ENCODE results near the gene KIAA1958. TPM values are rescaled to one million over a fixed set of nuclear protein-coding genes. Genes with fewer than 3 reads are reported as not detected.

Gene KIAA1958
- total RNA-seq, 1 experiment from 2014 or later = 5.8 TPM

GRCh38 chr9:112659906-112660305 is 173.3 kb downstream of the KIAA1958 start:
- CTCF ChIA-PET = interaction anchor here (1.1 kb wide), 1 partner anchor 249 kb away, joined by 5 read pairs; no protein-coding TSS in a partner anchor
- POLR2A ChIA-PET = no interaction called here
- intact Hi-C loops (cut with micrococcal nuclease) = loop anchor here (10.0 kb wide), 1 partner anchor 285 kb away; no protein-coding TSS in a partner anchor
- H3K4me1 Mint-ChIP-seq (ENCODE audit: insufficient read depth, unreplicated experiment) = no peaks in the 10 kb centered on the region
- H3K27me3 Mint-ChIP-seq (ENCODE audit: insufficient read depth, unreplicated experiment) = no peaks in the 10 kb centered on the region
- DNase-seq (ENCODE audit: unreplicated experiment) = no peak
- H3K9me3 Mint-ChIP-seq (ENCODE audit: unreplicated experiment) = no peaks in the 10 kb centered on the region
- no peak overlapping the region for H3K27ac Mint-ChIP-seq (ENCODE audit: low read depth, unreplicated experiment)
- no TSS peak for BruUV-seq (replicated peaks)
- no peaks in the 10 kb centered on the region for H3K36me3 Mint-ChIP-seq (ENCODE audit: insufficient read depth, unreplicated experiment)
- TF ChIP-seq CTCF (IDR thresholded peaks at IDR 0.05; ENCODE audit: unreplicated experiment) = no peak
- H3K4me3 Mint-ChIP-seq (ENCODE audit: unreplicated experiment) = no peak overlapping the region

- Mint-ChIP-seq H3K9me3 (ENCODE audit: unreplicated experiment) (no peaks in the 10 kb centered on the region), H3K27me3 (ENCODE audit: insufficient read depth, unreplicated experiment) (no peaks in the 10 kb centered on the region), H3K4me3 (ENCODE audit: unreplicated experiment) (no peak overlapping the region), H3K27ac (ENCODE audit: low read depth, unreplicated experiment) (no peak overlapping the region), H3K36me3 (ENCODE audit: insufficient read depth, unreplicated experiment) (no peaks in the 10 kb centered on the region), H3K4me1 (ENCODE audit: insufficient read depth, unreplicated experiment) (no peaks in the 10 kb centered on the region)
- DNase-seq (ENCODE audit: unreplicated experiment) = no peak
- no TSS peak for BruUV-seq (replicated peaks)
- ChIA-PET POLR2A (interaction anchor here (0.6 to 1.8 kb wide), 4 partner anchors 9 to 284 kb away, joined by 3 to 7 read pairs (median 3); partner anchors contain the start of gene HSDL2), CTCF (interaction anchor here (0.5 to 2.0 kb wide), 6 partner anchors 19 to 377 kb away, joined by 3 to 6 read pairs (median 4); no protein-coding TSS in a partner anchor)
- no peak for TF ChIP-seq CTCF (IDR thresholded peaks at IDR 0.05; ENCODE audit: unreplicated experiment)
- intact Hi-C loops (cut with micrococcal nuclease) = loop anchor here (2.0 to 10.0 kb wide), 2 partner anchors 175 to 289 kb away; no protein-coding TSS in a partner anchor
Measured at GRCh38 chr9:112663681-112664080, 177.1 kb downstream of the KIAA1958 start.

DNA sequence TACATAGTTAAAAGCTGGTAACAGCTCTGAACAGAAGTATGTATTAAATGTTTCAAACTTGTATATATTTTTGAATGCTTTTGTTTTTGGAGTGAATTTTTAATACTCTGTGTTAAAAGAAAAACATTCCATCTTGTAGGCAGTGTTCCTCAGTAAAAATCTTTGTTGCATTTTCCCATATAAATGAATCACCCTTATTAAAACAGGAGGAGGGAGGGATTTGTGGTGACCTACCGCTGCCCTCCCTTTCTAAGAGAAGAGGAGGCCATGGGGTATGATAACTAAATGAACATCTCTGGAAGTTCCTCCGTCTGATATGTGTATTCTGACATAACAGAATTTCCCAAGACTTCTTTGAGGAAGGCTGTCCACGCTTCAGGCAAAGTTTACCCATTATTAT is 177.9 kb downstream of the KIAA1958 start:
- no peak for DNase-seq (ENCODE audit: unreplicated experiment)

More for the DNA sequence above, 177.9 kb downstream of the KIAA1958 start:
- H3K27ac Mint-ChIP-seq (ENCODE audit: low read depth, unreplicated experiment) = no peak overlapping the region
- H3K4me1 Mint-ChIP-seq (ENCODE audit: insufficient read depth, unreplicated experiment) = no peaks in the 10 kb centered on the region
- POLR2A ChIA-PET = interaction anchor here (1.8 kb wide), 1 partner anchor 285 kb away, joined by 7 read pairs; the partner anchor contains the start of gene HSDL2
- no peaks in the 10 kb centered on the region for H3K36me3 Mint-ChIP-seq (ENCODE audit: insufficient read depth, unreplicated experiment)
- no TSS peak for BruUV-seq (replicated peaks)
- CTCF ChIA-PET = interaction anchor here (0.6 to 2.4 kb wide), 6 partner anchors 146 to 552 kb away, joined by 3 to 7 read pairs (median 5); no protein-coding TSS in a partner anchor
- no peaks in the 10 kb centered on the region for H3K9me3 Mint-ChIP-seq (ENCODE audit: unreplicated experiment)
- no peaks in the 10 kb centered on the region for H3K27me3 Mint-ChIP-seq (ENCODE audit: insufficient read depth, unreplicated experiment)
- H3K4me3 Mint-ChIP-seq (ENCODE audit: unreplicated experiment) = no peak overlapping the region
- intact Hi-C loops (cut with micrococcal nuclease) = loop anchor here (2.0 to 10.0 kb wide), 2 partner anchors 176 to 290 kb away; no protein-coding TSS in a partner anchor
- TF ChIP-seq CTCF (IDR thresholded peaks at IDR 0.05; ENCODE audit: unreplicated experiment) = no peak

Measured in MCF 10A (cell line).